PC-9 (cell line): Measurements from ENCODE around the gene TSPAN32. TPM values are rescaled to one million over a fixed set of nuclear protein-coding genes. Genes with fewer than 3 reads are reported as not detected.

Experiments
- BruUV-seq: library from RNA; stranded (reverse); fragments of 400-500 nt; replicated peaks from 2 replicates; lab custom pipeline; 2021; lab: Mats Ljungman, UMichigan
- CTCF ChIA-PET: fragments of 300-600 bp; sonication (Branson Sonifier 250); formaldehyde crosslinking; loops from one replicate; lab custom pipeline; 2022; ENCODE audit warnings: antibody characterized with exemption; lab: Charles Lee
- POLR2A ChIA-PET: fragments of 300-600 bp; sonication (Branson Sonifier 250); formaldehyde crosslinking; loops from one replicate; lab custom pipeline; 2022; ENCODE audit warnings: antibody characterized with exemption; ENCODE audit not compliant: unreplicated experiment; lab: Charles Lee
- DNase-seq, 2 experiments: peaks; one replicate each; pipeline versions ENCODE4 v3.0.0 to v3.0.0-alpha.2; 2015 to 2022; ENCODE audit warnings: mixed read lengths in 1 of 2
- H2AFZ ChIP-seq: fragments of 200-600 bp; sonication (generic); 2 replicates; pipeline ENCODE4 v1.8.1; 2017; ENCODE audit warnings: antibody characterized with exemption
- H3F3A ChIP-seq: fragments of 200-600 bp; sonication (generic); 2 replicates; pipeline ENCODE4 v1.8.1; 2017; ENCODE audit warnings: antibody characterized with exemption, mild to moderate bottlenecking, low read depth; ENCODE audit not compliant: insufficient read depth
- H3K27ac ChIP-seq: fragments of 200-600 bp; sonication (generic); 2 replicates; pipeline ENCODE4 v1.6.1; 2016; ENCODE audit warnings: mixed run types
- H3K27me3 ChIP-seq: fragments of 200-600 bp; sonication (generic); 2 replicates; pipeline ENCODE4 v1.6.1; 2016; ENCODE audit warnings: low read depth, mixed run types; ENCODE audit not compliant: insufficient read depth
- H3K36me3 ChIP-seq: fragments of 200-600 bp; sonication (generic); 2 replicates; pipeline ENCODE4 v1.6.1; 2016; ENCODE audit warnings: low read depth, mixed run types
- H3K4me1 ChIP-seq: fragments of 200-600 bp; sonication (generic); replicated peaks from 2 replicates; pipeline ENCODE4 v1.6.1; 2016; ENCODE audit warnings: mixed run types; ENCODE audit not compliant: insufficient read depth
- H3K4me2 ChIP-seq: fragments of 200-600 bp; sonication (generic); 2 replicates; pipeline ENCODE4 v1.6.1; 2017; ENCODE audit warnings: mixed run types
- H3K4me3 ChIP-seq: fragments of 200-600 bp; sonication (generic); 2 replicates; pipeline ENCODE4 v1.6.1; 2016; ENCODE audit warnings: mixed run types
- H3K79me2 ChIP-seq: fragments of 200-600 bp; sonication (generic); 2 replicates; pipeline ENCODE4 v1.6.1; 2017; ENCODE audit warnings: low read depth, mixed run types
- H3K9me2 ChIP-seq: fragments of 200-600 bp; sonication (generic); 2 replicates; pipeline ENCODE4 v1.8.1; 2017; ENCODE audit warnings: mild to moderate bottlenecking; ENCODE audit not compliant: insufficient read depth
- H3K9me3 ChIP-seq: fragments of 200-600 bp; sonication (generic); 2 replicates; pipeline ENCODE4 v1.8.1; 2016; ENCODE audit warnings: low read depth; ENCODE audit not compliant: insufficient read depth
- H4K20me1 ChIP-seq: fragments of 200-600 bp; sonication (generic); 2 replicates; pipeline ENCODE4 v1.8.1; 2017; ENCODE audit not compliant: insufficient read depth
- CTCF ChIP-seq: fragments of 200-600 bp; sonication (generic); conservative IDR thresholded peaks from 2 replicates; pipeline ENCODE4 v1.6.1; 2017; ENCODE audit warnings: mixed run types, antibody characterized with exemption, mild to moderate bottlenecking, moderate library complexity
- EZH2 ChIP-seq: fragments of 200-600 bp; sonication (generic); IDR thresholded peaks from 2 replicates; pipeline ENCODE4 v1.8.0; 2017; ENCODE audit warnings: antibody characterized with exemption, low read depth
- intact Hi-C: fragments of 100-400 bp; cut with micrococcal nuclease; formaldehyde crosslinking; loops from one replicate; pipeline ENCODE4 v1.10.0; 2022; ENCODE audit not compliant: unreplicated experiment
- total RNA-seq: library from RNA; stranded (reverse); gene quantifications from 2 replicates; pipeline ENCODE4 v1.2.3, GENCODE V29; 2021

TSPAN32 gene
- total RNA-seq, 1 experiment from 2014 or later: not detected

DNA sequence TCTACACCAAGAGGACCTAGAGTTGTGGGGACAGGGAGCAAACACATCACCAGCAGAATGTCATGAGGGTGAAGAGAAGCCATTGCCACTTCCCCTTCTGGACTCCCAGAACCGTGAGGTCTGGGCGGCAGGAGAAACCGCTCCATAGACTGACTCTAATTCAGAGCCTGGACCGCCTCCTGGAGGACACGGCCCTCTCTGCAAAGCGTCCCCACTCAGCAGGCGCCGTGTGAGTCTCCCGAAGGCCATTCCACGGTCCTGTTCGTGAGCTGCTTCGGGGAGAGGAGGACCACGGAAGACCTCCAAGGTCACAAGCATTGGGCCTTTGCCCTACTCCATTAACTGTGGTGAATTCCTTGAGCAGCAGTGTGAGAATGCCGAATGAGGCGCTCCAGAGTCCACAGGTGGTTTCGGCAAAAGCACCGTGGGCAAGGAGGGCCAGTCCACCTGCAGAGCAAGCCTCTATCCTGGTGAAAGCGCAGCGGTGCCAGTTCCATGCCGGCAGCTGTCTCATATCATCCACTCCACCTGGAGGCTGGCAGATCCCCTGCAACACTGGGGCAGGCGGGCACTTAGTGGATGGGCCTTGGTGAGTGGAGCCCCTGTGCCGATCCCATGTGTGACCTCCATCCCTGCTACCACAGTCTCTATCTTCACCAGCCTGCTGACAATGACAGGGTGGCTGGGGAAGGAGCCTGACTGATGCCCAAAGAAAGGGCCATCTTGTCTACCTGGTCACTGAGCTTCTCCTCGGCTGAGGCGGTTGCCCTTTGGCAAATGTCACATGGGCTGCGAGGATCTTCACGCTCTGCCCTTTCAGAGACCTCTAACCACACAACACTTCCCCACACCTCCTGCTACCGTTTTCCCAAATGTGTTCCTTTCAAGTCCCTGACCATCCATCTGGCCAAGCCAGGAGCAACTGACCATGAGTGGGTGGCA is 7.6 kb upstream of the TSPAN32 start:
- CTCF ChIA-PET: no interaction called here

DNA sequence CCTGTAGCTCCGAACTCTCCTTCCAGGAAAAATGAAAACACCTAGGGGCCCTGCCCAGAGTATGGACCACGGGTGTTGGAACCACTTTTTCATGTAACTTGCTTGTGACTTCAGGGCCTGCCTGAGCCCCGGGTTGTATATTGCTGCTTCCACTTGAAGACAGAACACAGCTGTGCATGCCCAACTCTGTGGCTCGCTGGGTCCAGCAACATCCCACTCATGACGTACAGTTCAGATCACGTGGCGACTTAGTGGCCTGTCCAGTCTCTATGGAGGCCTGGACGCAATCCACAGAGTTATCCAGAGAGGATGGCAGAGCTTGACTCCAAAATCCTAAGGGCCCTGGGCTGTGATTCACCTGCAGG is 6.9 kb upstream of the TSPAN32 start:
- Histone ChIP-seq H3K9me3 (no peaks in the 10 kb centered on the region), H3F3A (no peaks in the 10 kb centered on the region), H4K20me1 (no peaks in the 10 kb centered on the region), H3K4me2 (no peak overlapping the region), H3K79me2 (no peaks in the 10 kb centered on the region), H2AFZ (no peak overlapping the region), H3K36me3 (no peaks in the 10 kb centered on the region), H3K27ac (no peak overlapping the region), H3K27me3 (no peaks in the 10 kb centered on the region; the same call in 1 of the 2 replicates), H3K4me1 (no peaks in the 10 kb centered on the region), H3K4me3 (no peak overlapping the region), H3K9me2 (no peaks in the 10 kb centered on the region)
- TF ChIP-seq EZH2 (no peak), CTCF (no peak)
- ChIA-PET CTCF (no interaction called here), POLR2A (interaction anchor here (0.6 kb wide), 1 partner anchor 8 kb away, joined by 3 read pairs; no protein-coding TSS in a partner anchor)
- no peak for DNase-seq
- intact Hi-C loops: loop anchor here (10.0 kb wide), 1 partner anchor 130 kb away; the partner anchor contains the start of gene INS
- no TSS peak for BruUV-seq

More for the DNA sequence above, 7.6 kb upstream of the TSPAN32 start:
- no peaks in the 10 kb centered on the region for H3K4me1 ChIP-seq
- POLR2A ChIA-PET: interaction anchor here (0.6 kb wide), 1 partner anchor 8 kb away, joined by 3 read pairs; no protein-coding TSS in a partner anchor
- H3K27me3 ChIP-seq: peaks cover 5% of the 10 kb centered on the region
- intact Hi-C loops: loop anchor here (10.0 kb wide), 1 partner anchor 129 kb away; the partner anchor contains the start of gene INS
- no peaks in the 10 kb centered on the region for H4K20me1 ChIP-seq
- no peaks in the 10 kb centered on the region for H3K9me3 ChIP-seq
- H3F3A ChIP-seq: no peaks in the 10 kb centered on the region
- H3K79me2 ChIP-seq: no peaks in the 10 kb centered on the region
- DNase-seq: no peak
- H3K4me3 ChIP-seq: no peak overlapping the region
- H3K27ac ChIP-seq: no peak overlapping the region
- no peaks in the 10 kb centered on the region for H3K36me3 ChIP-seq
- TF ChIP-seq EZH2: no peak
- no peak for TF ChIP-seq CTCF
- H3K4me2 ChIP-seq: no peak overlapping the region
- no peaks in the 10 kb centered on the region for H3K9me2 ChIP-seq
- no TSS peak for BruUV-seq
- no peak overlapping the region for H2AFZ ChIP-seq

DNA sequence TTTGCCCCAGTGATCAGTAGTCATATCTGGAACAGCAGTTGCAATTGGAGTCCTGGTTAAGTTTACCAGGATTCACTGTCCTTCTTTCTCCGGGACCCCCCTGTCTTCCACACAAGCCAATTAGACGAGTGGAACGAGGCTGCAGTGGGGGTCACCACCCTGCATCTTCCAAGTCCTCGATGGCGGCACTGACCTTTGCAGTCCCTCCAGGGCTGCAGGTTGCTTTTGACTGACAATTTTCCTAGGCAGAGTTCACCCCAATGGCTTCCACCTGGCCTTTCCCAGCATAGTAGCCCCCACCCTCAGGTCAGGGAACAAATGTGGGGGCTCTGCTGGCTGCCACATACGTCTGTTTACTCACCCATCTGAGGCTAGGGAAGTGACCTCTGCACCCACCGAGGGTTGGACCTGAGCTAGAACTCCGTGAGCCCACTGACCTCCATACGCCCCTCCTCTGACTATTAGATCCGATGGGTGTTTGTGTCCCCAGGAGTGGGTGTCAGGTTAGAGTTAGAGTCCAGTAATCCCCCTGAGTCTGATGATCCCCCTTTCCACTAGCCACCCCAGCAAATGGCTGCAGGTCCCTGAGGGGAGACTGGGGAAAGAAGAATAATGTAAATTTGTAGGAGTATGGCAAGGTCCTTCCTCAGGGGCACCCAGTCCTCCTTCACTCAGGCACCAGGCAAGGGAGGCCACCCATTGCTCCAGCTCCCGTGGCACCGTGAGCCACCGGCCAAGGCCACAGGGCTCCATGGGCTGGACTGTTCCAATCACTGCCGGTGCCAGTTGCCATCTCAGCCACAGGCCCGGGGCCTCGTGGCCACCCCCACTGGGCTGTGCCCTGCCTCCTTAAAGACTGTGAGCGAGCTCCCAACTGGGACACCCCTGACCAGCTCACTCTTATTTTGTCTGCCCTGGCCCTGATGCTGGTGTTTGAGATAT is 5.6 kb upstream of the TSPAN32 start:
- intact Hi-C loops: loop anchor here (10.0 kb wide), 1 partner anchor 131 kb away; the partner anchor contains the start of gene INS
- ChIA-PET CTCF (no interaction called here), POLR2A (no interaction called here)
- no peaks in the 10 kb centered on the region for H3K27me3 ChIP-seq
- H3K9me3 ChIP-seq: no peaks in the 10 kb centered on the region
- H2AFZ ChIP-seq: no peak overlapping the region
- TF ChIP-seq CTCF (no peak), EZH2 (no peak)
- DNase-seq: no peak
- no peaks in the 10 kb centered on the region for H3K9me2 ChIP-seq
- BruUV-seq: no TSS peak
- H3K4me1 ChIP-seq: no peaks in the 10 kb centered on the region
- H3K4me3 ChIP-seq: no peak overlapping the region
- no peaks in the 10 kb centered on the region for H4K20me1 ChIP-seq
- H3K36me3 ChIP-seq: no peaks in the 10 kb centered on the region
- no peak overlapping the region for H3K27ac ChIP-seq
- H3K4me2 ChIP-seq: no peak overlapping the region
- H3K79me2 ChIP-seq: no peaks in the 10 kb centered on the region
- no peaks in the 10 kb centered on the region for H3F3A ChIP-seq
